ENCODE results near the gene CASTOR2. TPM values are rescaled to one million over a fixed set of nuclear protein-coding genes. Genes with fewer than 3 reads are reported as not detected.
"Not testable (repeated sequence)": the region's sequence is repeated elsewhere in the genome, so short reads cannot be mapped to it uniquely, and the experiment has no call there.

Gene CASTOR2
- total RNA-seq, 1 donor from 2014 or later = 8.3 TPM

DNA sequence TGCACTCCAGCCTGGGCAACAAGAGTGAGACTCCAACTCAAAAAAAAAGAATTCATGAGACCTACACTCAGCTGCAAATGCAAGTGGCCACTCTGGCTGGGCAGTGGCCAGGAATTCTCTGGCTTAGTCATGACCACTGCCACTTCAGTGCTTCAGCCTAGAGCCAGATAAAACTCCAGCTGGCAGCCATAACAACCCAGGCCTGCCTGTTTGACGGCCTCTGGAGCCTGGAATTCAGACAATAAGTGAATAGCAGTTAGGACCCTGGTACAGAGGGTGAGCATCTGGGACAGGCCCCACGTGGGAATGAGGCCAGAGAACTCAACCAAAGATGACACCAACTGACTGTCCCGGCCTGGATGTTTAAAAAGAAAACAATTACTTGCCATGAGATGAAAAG, 90.2 kb downstream of the CASTOR2 start:
- DNase-seq = no peak

DNA sequence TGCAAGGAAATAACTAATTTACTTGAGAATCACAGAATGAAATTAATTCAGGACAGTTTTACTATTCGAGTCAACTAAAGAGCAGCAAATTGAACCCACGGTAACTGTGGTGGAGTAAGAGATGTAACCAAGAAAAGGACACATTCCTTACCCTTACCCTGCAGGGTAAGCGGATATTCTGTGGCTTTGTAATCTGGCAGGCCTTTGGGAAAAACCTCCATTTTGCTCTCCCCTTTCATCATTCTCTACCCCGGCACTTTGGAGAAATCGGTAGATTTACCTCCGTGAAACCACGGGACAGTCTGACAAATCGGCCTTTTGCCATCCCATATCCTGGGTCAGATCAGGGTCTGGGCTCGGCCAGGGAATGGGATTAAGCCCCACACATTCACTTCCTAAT, 90.7 kb downstream of the CASTOR2 start:
- no peak for DNase-seq

DNA sequence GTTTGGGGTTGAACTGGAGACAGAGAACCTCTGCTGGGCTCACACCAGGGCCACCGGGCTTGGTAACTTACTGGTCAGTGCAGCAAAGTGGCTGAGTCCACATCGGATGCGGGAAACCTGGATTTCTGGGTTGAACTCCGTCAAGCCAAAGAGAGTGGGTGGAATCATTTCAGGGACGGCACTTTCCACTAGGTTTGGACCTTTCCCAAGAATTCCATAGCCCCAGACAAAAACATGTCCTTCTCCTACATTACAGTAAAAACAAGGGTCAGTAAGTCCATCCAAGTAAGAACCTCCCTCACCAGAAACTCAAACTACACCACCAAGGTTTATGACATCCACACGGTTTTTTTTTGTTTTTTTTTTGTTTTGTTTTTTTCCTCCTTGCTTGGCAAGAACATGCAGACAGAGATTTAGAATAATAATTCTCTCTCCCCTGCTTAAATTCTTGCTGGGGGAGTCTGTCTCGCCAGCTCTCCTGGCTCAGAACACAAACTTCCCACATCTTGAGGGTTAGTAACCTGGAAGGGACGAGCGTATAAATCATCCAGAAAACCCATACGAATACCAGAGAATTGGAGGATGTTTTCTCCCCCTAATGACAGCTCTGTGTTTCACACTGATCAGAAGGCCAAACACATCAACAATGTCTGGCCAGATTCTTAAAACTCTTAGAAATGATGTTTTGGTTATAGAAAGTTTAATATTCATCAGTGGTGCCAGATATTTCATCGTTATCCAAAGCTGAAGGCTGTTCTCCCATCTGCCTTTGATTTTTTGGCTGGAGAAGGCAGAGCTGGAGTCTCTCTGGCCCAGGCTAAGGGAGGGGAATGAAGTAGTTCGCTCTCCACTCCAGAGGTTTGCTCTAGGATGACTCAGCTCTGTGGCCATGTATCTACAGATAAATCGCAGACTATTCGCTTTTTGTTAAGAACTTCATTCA, 91.6 kb downstream of the CASTOR2 start:
- DNase-seq = peak; percentile 81

DNA sequence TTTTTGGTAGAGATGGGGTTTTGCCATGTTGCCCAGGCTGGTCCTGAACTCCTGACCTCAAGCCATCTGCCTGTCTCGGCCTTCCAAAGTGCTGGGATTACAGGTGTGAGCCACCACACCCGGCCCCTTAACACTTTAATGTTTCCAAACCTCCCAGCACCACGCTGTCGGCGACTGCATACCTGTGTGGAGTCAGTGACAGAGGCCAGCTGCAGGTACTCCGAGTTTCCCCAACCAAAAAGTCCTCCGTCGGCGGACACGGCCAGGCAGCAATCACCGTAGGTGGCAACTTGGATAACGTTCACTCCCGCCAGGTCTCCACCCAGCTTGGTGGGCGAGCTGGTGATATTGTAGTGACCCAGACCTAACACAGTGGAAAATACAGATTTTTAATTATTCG, 93.9 kb downstream of the CASTOR2 start:
- DNase-seq = no peak

DNA sequence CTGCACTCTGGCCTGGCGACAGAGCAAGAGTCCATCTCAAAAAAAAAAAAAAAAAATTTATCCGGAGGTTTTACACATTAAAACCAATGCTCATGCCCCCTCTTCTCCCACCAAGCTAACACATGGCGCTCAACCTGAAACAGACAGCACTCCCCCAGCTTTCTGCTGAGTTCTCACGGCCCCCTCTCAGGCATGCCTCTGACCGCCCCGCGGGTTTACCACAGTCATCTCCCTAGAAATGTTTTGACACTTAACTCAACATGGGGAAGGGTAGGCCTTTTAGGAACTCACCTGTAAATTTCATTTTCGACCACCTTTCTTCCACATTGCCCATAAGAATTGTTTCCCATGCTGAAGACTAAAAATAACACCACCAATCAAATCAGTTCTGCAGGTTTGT, 99.8 kb downstream of the CASTOR2 start:
- no peak for DNase-seq

DNA sequence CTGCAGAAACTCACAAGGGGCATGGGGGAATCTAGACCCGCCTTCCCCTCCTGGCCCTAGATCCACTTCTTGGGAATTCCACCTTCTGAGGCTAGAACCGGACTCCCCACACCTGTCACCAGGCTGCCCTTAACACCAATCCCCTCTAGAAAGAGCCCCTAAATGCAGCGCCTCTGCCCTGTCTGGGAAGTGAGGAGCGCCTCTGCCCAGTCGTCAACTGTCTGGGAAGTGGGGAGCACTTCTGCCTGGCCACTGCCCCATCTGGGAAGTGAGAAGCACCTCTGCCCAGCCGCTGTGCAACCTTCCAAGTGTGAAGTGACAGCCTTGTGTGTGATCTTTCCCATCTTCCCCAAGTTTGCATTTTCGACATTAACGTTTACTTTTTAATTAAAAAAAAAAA, 100.3 kb downstream of the CASTOR2 start:
- no peak for DNase-seq

DNA sequence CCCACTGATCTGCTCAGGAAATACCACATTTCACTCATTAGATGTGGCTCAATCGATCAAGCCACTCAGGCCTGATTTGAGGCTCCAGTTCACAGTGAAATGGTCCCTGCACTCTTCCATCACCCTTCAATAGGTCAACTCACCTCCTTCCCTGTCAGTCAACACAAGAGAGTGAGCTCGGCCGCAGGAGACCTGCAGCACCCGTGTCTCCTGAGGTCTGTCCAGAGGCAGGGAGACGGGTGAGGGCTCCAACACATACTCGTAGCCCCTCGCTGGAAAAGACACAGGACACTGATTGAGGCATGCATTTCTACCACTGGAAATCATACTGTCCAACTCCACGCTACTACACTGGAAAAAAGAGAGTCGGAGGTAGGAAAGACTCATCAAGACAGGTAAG, 102.0 kb downstream of the CASTOR2 start:
- DNase-seq = no peak

DNA sequence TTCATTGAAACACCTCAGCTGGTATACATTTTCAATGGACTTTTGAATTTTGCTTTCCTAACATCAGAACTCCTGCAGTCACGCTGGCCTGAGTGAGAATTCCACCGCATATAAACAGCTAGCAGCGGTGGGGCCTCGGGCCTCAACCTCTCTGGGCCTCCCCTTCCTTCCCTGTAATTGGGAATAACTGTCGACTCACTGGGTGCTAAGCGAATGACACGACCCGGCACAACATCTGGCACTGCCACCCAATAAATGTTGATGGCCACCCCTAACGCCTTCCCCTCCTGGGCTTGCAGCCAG, 108.4 kb downstream of the CASTOR2 start:
- no peak for DNase-seq

DNA sequence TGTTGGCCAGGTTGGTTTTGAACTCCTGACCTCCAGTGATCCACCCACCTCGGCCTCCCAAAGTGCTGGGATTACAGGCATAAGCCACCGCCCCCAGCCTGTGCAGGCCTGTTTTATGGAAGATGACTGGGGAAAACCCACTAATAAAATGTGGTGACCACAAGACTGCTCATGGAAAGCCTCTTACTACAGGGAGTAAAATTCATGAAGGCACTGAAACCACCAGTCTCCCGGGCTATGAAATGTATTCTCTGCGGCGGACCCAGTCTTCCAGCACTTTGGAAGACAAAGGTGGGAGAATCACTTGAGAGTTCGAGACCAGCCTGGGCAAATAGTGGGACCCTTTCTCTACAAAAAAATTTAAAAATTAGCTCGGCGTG, 109.7 kb downstream of the CASTOR2 start:
- not testable (repeated sequence) for DNase-seq

Other genes with a start within 250 kb of the CASTOR2 start
- gene NCF1, start 190.7 kb upstream of the CASTOR2 start, total RNA-seq = 2.7 TPM
- gene GTF2IRD2, start 113.1 kb upstream of the CASTOR2 start, total RNA-seq = 10.0 TPM
- 23.0 TPM for gene RCC1L, start 109.1 kb downstream of the CASTOR2 start, total RNA-seq
- 45.1 TPM for gene GTF2IRD2B, start 127.9 kb downstream of the CASTOR2 start, total RNA-seq